Activated B cell treated with CpG ODN at 0.5 μM for 24 hours (primary cell): ENCODE data around the gene ADARB2. TPM values are rescaled to one million over a fixed set of nuclear protein-coding genes. Genes with fewer than 3 reads are reported as not detected.

Experiments
- ATAC-seq: fragments of 200-7000 bp; cut with Tn5 transposase; one replicate; pipeline ENCODE4 v1.10.0; 2021; ENCODE audit warnings: low read depth, mild to moderate bottlenecking, moderate library complexity
- CTCF ChIA-PET: fragments of 350-600 bp; sonication (Branson Sonifier 250); formaldehyde crosslinking; loops from one replicate; lab custom pipeline; 2021; ENCODE audit warnings: antibody characterized with exemption; lab: Charles Lee
- POLR2A ChIA-PET: fragments of 350-600 bp; sonication (Branson Sonifier 250); formaldehyde crosslinking; loops from one replicate; lab custom pipeline; 2021; ENCODE audit warnings: antibody characterized with exemption; lab: Charles Lee
- DNase-seq: peaks from one replicate; pipeline ENCODE4 v3.0.0; 2022
- H3K27ac Mint-ChIP-seq: one replicate; pipeline ENCODE4 v1.8.0; 2020; ENCODE audit warnings: mixed read lengths
- H3K27me3 Mint-ChIP-seq: one replicate; pipeline ENCODE4 v1.8.0; 2021; ENCODE audit warnings: mixed read lengths
- H3K36me3 Mint-ChIP-seq: one replicate; pipeline ENCODE4 v1.8.0; 2021; ENCODE audit warnings: low read depth, mixed read lengths
- H3K4me1 Mint-ChIP-seq: one replicate; pipeline ENCODE4 v1.8.0; 2021; ENCODE audit warnings: mixed read lengths
- H3K4me3 Mint-ChIP-seq: one replicate; pipeline ENCODE4 v1.8.0; 2020; ENCODE audit warnings: mild to moderate bottlenecking, mixed read lengths
- H3K9me3 Mint-ChIP-seq: one replicate; pipeline ENCODE4 v1.8.0; 2020; ENCODE audit warnings: mixed read lengths
- intact Hi-C: fragments of 100-400 bp; cut with micrococcal nuclease; formaldehyde crosslinking; loops from one replicate; pipeline ENCODE4 v1.15.1; 2024
- total RNA-seq: library from RNA; stranded (reverse); gene quantifications from 2 replicates; pipeline ENCODE4 v1.2.3, GENCODE V29; 2022
- TF ChIP-seq, protein P1 (sequence below): fragments of 200-600 bp; IDR thresholded peaks from one replicate; pipeline ENCODE4 v1.8.0; 2022; ENCODE audit warnings: antibody characterized with exemption, mild to moderate bottlenecking

The ADARB2 gene
- total RNA-seq, 1 donor from 2014 or later = 0.11 TPM

DNA sequence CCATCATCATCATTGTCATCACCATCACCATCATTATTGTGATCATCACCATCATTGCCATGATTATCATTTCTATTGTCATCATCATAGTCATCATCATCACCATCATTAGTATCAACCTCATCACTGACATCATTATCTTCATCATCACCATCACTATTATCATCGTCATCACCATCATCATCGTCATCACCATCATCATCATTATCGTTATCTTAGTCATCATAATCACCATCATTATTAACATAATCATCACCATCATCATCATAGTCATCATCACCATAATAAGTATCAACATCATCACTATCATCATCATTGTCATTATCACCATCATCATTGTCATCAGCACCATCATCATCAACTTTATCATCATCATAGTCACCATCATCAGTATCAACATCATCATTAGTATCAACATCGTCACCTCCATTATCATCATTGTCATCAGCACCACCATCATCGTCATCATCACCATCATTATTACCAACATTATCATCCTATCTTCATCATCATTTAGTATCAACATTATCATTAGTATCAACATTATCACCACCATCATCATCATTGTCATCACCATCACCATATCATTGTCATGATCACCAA is 241.3 kb downstream of the ADARB2 start:
- POLR2A ChIA-PET = no interaction called here
- H3K27ac Mint-ChIP-seq = no peak overlapping the region
- H3K36me3 Mint-ChIP-seq = no peaks in the 10 kb centered on the region

DNA sequence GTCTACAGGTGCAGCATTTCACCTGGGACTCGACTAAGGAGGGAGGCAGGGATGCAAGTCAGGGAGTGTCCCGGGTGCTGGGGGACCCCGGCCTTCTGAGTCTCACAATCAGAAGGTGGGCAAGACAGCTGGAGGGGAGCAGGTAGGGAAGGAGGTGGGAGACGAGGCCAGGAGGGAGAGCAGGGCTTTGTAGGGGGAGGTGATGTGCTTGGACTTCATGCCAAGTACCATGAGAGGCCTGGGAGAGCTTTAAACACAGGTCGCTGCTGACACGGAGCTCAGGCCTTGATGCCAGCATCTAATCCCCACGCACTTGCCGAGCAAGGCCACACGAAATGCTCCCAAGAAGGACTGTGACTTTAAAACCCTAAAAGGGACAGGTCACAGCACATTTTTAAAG is 244.7 kb downstream of the ADARB2 start:
- no peaks in the 10 kb centered on the region for H3K27me3 Mint-ChIP-seq

More for the DNA sequence above, 241.3 kb downstream of the ADARB2 start:
- intact Hi-C loops = no loop called here
- Mint-ChIP-seq H3K27me3 (no peaks in the 10 kb centered on the region), H3K4me3 (no peak overlapping the region), H3K9me3 (no peaks in the 10 kb centered on the region), H3K4me1 (peaks cover 16% of the 10 kb centered on the region)
- TF ChIP-seq, protein P1, sequence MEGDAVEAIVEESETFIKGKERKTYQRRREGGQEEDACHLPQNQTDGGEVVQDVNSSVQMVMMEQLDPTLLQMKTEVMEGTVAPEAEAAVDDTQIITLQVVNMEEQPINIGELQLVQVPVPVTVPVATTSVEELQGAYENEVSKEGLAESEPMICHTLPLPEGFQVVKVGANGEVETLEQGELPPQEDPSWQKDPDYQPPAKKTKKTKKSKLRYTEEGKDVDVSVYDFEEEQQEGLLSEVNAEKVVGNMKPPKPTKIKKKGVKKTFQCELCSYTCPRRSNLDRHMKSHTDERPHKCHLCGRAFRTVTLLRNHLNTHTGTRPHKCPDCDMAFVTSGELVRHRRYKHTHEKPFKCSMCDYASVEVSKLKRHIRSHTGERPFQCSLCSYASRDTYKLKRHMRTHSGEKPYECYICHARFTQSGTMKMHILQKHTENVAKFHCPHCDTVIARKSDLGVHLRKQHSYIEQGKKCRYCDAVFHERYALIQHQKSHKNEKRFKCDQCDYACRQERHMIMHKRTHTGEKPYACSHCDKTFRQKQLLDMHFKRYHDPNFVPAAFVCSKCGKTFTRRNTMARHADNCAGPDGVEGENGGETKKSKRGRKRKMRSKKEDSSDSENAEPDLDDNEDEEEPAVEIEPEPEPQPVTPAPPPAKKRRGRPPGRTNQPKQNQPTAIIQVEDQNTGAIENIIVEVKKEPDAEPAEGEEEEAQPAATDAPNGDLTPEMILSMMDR = no peak
- no peak for ATAC-seq
- CTCF ChIA-PET = no interaction called here
- DNase-seq = no peak

DNA sequence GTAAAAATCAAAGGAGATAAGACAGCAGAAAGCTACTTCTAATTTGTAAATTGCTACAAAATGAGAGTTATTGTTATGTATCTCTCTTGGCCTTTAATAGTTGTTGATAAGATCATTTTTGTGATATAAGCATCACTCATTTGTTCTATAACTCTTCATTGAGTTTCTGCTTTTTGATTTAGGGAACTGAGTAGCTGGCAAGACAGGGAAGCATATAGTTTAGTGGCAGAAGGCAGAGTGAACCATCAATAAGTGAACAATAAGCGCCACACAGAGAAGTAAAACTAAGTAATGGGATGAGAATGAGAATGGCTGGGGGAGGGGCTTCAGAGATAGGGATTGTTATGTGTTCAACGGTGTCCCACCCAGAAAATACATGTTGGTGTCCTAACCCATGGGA is 245.4 kb downstream of the ADARB2 start:
- ChIA-PET POLR2A (interaction anchor here (1.1 kb wide), 1 partner anchor 66 kb away, joined by 3 read pairs; no protein-coding TSS in a partner anchor), CTCF (interaction anchor here (1.0 kb wide), 1 partner anchor 71 kb away, joined by 3 read pairs; no protein-coding TSS in a partner anchor)
- ATAC-seq (peak; percentile 19), DNase-seq (no peak)
- H3K4me3 Mint-ChIP-seq = peak overlapping the region; percentile 28
- no peaks in the 10 kb centered on the region for H3K9me3 Mint-ChIP-seq
- H3K27me3 Mint-ChIP-seq = no peaks in the 10 kb centered on the region
- intact Hi-C loops = no loop called here
- peaks cover 50% of the 10 kb centered on the region for H3K4me1 Mint-ChIP-seq
- peak overlapping the region; percentile 33 for H3K27ac Mint-ChIP-seq
- TF ChIP-seq, protein P1 = no peak
- H3K36me3 Mint-ChIP-seq = no peaks in the 10 kb centered on the region

More for the DNA sequence above, 244.7 kb downstream of the ADARB2 start:
- TF ChIP-seq, protein P1 = no peak
- peaks cover 44% of the 10 kb centered on the region for H3K4me1 Mint-ChIP-seq
- ChIA-PET POLR2A (no interaction called here), CTCF (no interaction called here)
- H3K4me3 Mint-ChIP-seq = no peak overlapping the region
- DNase-seq (no peak), ATAC-seq (no peak)
- H3K27ac Mint-ChIP-seq = no peak overlapping the region
- H3K36me3 Mint-ChIP-seq = no peaks in the 10 kb centered on the region
- no peaks in the 10 kb centered on the region for H3K9me3 Mint-ChIP-seq
- intact Hi-C loops = no loop called here

DNA sequence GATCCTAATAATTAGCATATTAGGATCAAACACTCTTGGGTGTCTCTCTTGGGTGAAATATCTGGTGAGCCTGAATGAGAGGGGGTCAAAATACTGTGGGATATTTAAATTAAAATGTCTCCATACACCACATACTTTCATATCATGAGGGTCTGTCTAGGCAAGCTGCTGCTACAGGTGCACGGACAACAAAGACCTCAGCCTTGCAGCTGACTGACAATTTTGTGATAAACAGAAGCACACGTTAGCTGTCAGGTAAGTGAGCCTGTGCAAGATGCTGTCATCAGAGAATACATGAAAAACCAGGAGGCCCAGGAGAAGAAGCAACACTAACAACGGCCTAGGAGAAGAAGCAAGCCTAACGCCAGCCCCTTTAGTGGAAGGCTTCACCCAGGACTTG is 247.5 kb downstream of the ADARB2 start:
- DNase-seq (no peak), ATAC-seq (no peak)
- POLR2A ChIA-PET = interaction anchor here (0.7 to 2.0 kb wide), 7 partner anchors 24 to 172 kb away, joined by 3 to 9 read pairs (median 4); no protein-coding TSS in a partner anchor
- intact Hi-C loops = loop anchor here (1.0 to 5.0 kb wide), 7 partner anchors 25 to 248 kb away; partner anchors contain the start of gene ADARB2
- Mint-ChIP-seq H3K4me1 (peaks cover 61% of the 10 kb centered on the region), H3K9me3 (no peaks in the 10 kb centered on the region), H3K27me3 (no peaks in the 10 kb centered on the region), H3K27ac (peak overlapping the region; percentile 85), H3K36me3 (no peaks in the 10 kb centered on the region), H3K4me3 (no peak overlapping the region)
- TF ChIP-seq, protein P1 = no peak
- CTCF ChIA-PET = no interaction called here

DNA sequence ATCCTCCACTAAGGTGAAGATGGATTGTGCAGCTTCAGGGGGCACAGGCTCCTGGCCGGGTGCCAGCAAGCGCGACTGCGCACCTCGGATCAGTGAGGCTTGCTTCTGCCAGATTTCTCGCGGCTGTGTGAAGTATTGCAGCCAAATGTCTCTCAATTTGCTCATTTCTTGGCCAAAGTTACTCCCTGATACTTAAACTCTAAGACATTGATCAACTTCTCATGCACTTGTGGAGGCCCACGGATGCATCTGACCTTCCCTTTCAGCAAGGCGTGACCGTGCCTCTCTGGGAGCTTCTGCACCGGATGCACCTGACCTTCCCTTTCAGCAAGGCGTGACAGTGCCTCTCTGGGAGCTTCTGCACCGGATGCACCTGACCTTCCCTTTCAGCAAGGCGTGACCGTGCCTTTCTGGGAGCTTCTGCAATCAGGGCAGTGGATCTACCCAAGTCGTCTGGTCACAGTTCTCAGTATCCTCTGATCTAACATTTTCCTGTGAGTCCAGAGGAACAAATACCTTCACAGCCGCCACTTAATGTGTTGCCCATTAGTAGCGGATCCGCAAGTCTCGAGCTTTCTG is 248.3 kb downstream of the ADARB2 start:
- peak overlapping the region; percentile 56 for H3K4me3 Mint-ChIP-seq
- H3K27me3 Mint-ChIP-seq = no peaks in the 10 kb centered on the region
- peak; percentile 90 for ATAC-seq
- TF ChIP-seq, protein P1 = no peak
- no peaks in the 10 kb centered on the region for H3K36me3 Mint-ChIP-seq
- H3K9me3 Mint-ChIP-seq = no peaks in the 10 kb centered on the region
- peaks cover 62% of the 10 kb centered on the region for H3K4me1 Mint-ChIP-seq
- H3K27ac Mint-ChIP-seq = peak overlapping the region; percentile 85
- ChIA-PET CTCF (no interaction called here), POLR2A (interaction anchor here (0.7 to 2.0 kb wide), 8 partner anchors 10 to 173 kb away, joined by 3 to 9 read pairs (median 4); no protein-coding TSS in a partner anchor)
- DNase-seq = peak; percentile 52
- intact Hi-C loops = loop anchor here (1.0 to 5.0 kb wide), 8 partner anchors 24 to 248 kb away; partner anchors contain the start of gene ADARB2
